DND-41 (cell line): ENCODE results near the gene EIF2B4.

Experiments used
- EZH2 ChIP-seq: IDR thresholded peaks from 3 replicates; pipeline ENCODE4 v1.6.1; 2012; ENCODE audit warnings: borderline replicate concordance, low read depth, mild to moderate bottlenecking, moderate library complexity, low read length, inconsistent platforms; ENCODE audit not compliant: severe bottlenecking
- TF ChIP-seq, protein P1 (sequence below): IDR thresholded peaks from 2 replicates; pipeline ENCODE4 v1.5.1; 2012; ENCODE audit warnings: borderline replicate concordance, low read length, moderate library complexity, mild to moderate bottlenecking; ENCODE audit not compliant: poor library complexity, severe bottlenecking; ENCODE audit errors: extremely low read depth

DNA sequence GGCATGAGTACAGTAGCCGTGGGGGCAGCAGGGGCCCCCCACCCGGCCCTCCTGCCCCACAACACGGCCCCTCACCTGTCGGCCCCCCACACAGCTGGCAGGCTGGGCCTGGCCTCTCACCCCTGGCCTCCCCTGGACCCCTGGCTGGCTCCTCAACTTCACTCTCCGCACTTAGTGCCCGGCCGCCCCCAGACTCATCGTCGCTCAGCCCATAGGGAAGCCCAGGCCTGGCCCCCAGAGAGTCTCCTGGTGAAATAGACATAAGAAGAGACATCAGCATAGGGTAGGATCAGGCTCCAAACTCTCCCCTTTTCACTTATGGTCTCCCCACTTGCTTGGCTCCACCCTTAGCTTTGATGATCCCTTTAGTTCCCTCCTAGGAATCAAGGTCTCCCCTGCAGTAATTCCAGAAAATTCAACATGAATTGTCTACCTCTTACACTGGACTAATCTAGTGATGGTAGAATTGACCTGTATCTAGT, 8.7 kb upstream of the EIF2B4 start:
- no peak for TF ChIP-seq EZH2
- TF ChIP-seq, protein P1, sequence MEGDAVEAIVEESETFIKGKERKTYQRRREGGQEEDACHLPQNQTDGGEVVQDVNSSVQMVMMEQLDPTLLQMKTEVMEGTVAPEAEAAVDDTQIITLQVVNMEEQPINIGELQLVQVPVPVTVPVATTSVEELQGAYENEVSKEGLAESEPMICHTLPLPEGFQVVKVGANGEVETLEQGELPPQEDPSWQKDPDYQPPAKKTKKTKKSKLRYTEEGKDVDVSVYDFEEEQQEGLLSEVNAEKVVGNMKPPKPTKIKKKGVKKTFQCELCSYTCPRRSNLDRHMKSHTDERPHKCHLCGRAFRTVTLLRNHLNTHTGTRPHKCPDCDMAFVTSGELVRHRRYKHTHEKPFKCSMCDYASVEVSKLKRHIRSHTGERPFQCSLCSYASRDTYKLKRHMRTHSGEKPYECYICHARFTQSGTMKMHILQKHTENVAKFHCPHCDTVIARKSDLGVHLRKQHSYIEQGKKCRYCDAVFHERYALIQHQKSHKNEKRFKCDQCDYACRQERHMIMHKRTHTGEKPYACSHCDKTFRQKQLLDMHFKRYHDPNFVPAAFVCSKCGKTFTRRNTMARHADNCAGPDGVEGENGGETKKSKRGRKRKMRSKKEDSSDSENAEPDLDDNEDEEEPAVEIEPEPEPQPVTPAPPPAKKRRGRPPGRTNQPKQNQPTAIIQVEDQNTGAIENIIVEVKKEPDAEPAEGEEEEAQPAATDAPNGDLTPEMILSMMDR, result no peak
